Activated T-cell treated with anti-CD3 and anti-CD28 coated beads, Interleukin-2, amount 50 U/mL, for 24 hours (primary cell): ENCODE results near the gene BRCC3.
"Not testable (repeated sequence)": the region's sequence is repeated elsewhere in the genome, so short reads cannot be mapped to it uniquely, and the experiment has no call there.

Experiments used
- DNase-seq: peaks from one replicate; pipeline ENCODE4 v3.0.0-alpha.2; 2020
- H3K27ac Mint-ChIP-seq: 2 replicates; pipeline ENCODE4 v1.8.0; 2020; ENCODE audit warnings: mild to moderate bottlenecking, mixed read lengths
- H3K27me3 Mint-ChIP-seq: 2 replicates; pipeline ENCODE4 v1.8.0; 2020; ENCODE audit warnings: mixed read lengths
- H3K36me3 Mint-ChIP-seq: 2 replicates; pipeline ENCODE4 v1.8.0; 2020; ENCODE audit warnings: low read depth, mixed read lengths
- H3K4me1 Mint-ChIP-seq: 2 replicates; pipeline ENCODE4 v1.8.0; 2020; ENCODE audit warnings: low read depth, mixed read lengths
- H3K4me3 Mint-ChIP-seq: 2 replicates; pipeline ENCODE4 v1.8.0; 2020; ENCODE audit warnings: mild to moderate bottlenecking, moderate library complexity, mixed read lengths
- H3K9me3 Mint-ChIP-seq: 2 replicates; pipeline ENCODE4 v1.8.0; 2020; ENCODE audit warnings: mixed read lengths

Gene BRCC3

DNA sequence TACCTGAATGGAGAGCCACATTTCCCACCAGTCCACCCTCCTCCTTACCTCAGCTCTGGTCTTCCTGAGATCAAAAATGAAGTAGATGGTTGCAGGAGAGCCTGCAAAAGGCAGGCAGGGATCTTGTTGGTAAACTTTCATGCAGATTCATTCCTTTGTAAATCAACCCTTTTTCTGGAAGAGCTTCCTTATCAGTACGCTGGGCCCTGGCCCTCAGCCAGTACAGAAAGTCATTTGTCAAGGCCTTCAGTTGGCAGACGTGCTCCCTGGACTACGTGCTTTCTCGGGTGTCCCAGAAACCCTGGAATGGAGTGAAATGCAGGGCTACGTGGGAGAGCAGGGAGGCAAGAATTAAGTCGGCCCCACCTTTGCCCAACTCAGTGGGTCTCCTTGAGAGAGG lies 76.3 kb downstream of the BRCC3 start:
- H3K4me3 Mint-ChIP-seq, H3K9me3 Mint-ChIP-seq, H3K27me3 Mint-ChIP-seq, H3K27ac Mint-ChIP-seq, H3K36me3 Mint-ChIP-seq, H3K4me1 Mint-ChIP-seq, DNase-seq: not testable (repeated sequence)

GRCh38 chrX:155148166-155148565 lies 76.9 kb downstream of the BRCC3 start:
- H3K27me3 Mint-ChIP-seq, H3K27ac Mint-ChIP-seq, H3K4me1 Mint-ChIP-seq, H3K4me3 Mint-ChIP-seq, DNase-seq, H3K9me3 Mint-ChIP-seq, H3K36me3 Mint-ChIP-seq: not testable (repeated sequence)

DNA sequence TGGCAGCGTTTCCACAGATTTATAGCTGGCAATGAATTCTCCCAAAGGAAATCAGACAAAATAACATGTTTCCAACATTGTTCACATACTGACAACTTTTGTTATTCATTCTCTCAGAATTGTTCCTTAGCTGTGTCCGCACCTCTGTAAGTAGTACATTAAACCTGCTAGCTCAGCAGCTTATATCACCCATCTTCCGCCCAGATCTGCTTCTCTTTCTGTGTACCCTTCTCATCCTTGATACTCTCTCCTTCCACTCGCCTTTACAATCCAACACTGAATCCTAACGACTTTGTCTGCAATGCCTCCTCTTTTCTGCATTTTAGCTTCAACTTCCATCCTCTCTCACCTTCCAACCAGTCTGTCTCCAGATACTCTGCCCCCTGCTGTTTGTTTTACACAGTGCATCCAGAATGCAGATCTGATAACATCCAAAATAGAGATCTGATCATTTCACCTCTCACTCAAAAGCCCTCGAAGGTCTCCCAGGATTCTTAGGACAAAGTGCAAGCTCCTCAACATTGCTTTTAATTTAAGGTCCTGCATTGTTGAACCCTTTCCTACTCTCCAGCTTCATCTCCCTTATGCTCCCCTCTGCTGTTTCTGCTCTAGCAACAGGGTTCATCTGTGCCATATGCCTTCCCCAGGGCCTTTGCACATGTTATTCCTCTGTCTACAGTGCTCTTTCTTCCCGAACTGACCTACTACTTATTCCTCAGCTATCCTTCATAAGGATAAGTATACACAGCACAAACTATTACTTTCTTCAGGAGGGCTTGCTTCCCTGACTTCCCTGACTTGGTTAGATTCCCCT lies 77.6 kb downstream of the BRCC3 start:
- Mint-ChIP-seq H3K4me1 (peaks cover 6% of the 10 kb centered on the region), H3K9me3 (peaks cover 6% of the 10 kb centered on the region), H3K36me3 (no peaks in the 10 kb centered on the region), H3K4me3 (no peak overlapping the region), H3K27ac (no peak overlapping the region), H3K27me3 (no peaks in the 10 kb centered on the region)
- DNase-seq: no peak

DNA sequence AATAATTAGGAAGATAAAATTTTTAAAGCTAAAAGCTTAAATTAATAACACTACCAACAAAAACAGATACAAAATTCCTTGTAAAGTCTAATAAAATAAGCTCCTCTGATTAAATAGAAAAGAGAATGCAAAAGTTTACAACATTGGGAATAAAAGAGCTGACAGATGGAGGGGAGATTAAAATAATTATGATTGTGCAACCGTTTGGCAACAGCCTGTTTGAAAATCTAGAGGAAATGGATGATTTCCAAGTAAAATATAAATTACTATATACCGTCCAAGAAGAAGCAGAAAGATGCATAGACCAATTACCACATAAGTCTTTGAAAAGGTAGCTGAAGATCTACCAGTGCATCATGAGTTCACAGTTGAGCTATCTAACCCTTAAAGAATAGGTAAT lies 98.6 kb downstream of the BRCC3 start:
- Mint-ChIP-seq H3K36me3 (no peaks in the 10 kb centered on the region), H3K4me1 (no peaks in the 10 kb centered on the region), H3K9me3 (no peaks in the 10 kb centered on the region), H3K4me3 (no peak overlapping the region), H3K27me3 (peaks cover 2% of the 10 kb centered on the region), H3K27ac (no peak overlapping the region)
- DNase-seq: no peak
